GM19438 (cell line): ENCODE data around the gene DNAJB11.
A peak's percentile ranks its signal among the peaks of the same experiment; 100 is the strongest.
"Not testable (repeated sequence)": the region's sequence is repeated elsewhere in the genome, so short reads cannot be mapped to it uniquely, and the experiment has no call there.

ENCODE experiments used
- ATAC-seq: cut with Tn5 transposase; IDR thresholded peaks from one replicate; pipeline ENCODE4 v1.9.1; 2021; ENCODE audit warnings: low read depth; ENCODE audit not compliant: unreplicated experiment

Gene DNAJB11

DNA sequence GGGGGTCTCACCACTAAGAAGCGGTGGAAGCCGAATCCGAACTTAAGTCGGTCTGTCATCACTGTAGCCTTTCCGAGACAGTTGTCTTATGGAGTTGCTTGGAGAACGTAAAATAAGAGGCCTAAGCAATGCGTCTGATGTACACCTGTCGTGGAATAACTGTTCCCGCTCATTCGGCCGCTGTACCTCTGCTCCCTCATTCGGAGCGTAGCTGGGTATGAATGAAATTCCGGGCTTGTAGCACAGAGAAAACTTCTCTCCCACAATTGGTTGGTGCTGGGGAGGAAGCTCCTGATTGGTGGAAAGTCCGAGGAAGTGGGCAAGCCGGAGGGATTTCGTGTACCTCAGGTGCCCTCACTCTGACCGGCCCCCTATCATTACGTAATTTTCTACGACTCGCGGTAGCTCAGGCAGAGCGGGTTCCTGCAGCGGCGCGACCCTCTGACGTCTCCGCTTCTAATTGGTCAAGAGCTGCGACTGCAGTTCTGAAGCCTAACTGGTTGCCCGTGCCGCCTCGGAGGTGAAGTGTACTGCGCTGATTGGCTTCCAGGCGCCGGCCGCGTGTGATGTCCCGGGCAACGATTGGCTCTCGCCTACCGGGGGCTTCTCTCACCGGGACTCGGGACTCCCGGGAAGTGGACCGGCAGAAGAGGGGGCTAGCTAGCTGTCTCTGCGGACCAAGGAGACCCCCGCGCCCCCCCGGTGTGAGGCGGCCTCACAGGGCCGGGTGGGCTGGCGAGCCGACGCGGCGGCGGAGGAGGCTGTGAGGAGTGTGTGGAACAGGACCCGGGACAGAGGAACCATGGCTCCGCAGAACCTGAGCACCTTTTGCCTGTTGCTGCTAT, at the start of gene DNAJB11:
TSS of gene DNAJB11 (plus strand) at position 625 of the 845 bp plus-strand sequence. CDS start at position 803, 178 bp downstream.
- ATAC-seq = peak; percentile 84

DNA sequence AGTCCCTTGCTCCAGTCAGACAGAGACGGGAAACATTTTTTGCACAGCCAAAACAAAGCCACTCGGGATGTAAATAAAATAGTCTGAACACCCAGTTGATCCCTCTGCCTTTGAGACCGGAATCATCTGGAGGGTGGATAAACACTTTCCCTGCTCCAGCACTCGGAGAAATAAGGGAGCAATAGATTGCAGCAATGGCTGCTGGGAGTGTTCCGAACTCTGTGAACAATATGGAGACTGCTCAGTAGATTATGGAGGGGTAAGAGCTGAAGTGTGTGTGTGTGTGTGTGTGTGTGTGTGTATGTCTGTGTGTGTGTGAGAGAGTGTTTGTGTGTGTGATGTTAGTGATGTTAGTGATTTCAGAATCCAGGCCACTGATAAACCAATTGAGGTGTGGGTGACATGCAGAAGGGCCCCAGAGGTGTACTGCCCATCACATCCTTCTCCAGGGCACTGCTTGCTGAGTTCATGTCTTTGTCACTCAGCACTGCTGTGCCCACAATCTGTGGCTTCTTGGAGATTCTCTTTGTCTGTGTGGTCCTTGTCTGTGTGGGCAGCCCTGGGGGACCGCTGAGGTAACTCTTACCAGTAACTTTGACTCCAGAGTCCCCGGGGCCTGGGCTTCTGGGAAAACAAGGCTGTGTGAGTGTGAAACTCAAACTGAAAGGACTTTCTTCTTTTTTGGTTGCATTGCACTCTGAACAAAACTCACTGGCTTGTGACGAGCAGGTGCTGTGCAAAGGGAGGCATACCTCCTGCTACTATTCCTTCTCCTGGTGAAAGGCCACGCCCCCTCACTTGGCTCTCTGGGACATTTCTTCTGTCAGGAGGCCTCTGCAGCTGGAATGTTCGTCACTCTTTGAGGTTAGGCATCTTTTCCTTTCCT, 49.3 kb upstream of the DNAJB11 start:
- ATAC-seq = peak; percentile 79

DNA sequence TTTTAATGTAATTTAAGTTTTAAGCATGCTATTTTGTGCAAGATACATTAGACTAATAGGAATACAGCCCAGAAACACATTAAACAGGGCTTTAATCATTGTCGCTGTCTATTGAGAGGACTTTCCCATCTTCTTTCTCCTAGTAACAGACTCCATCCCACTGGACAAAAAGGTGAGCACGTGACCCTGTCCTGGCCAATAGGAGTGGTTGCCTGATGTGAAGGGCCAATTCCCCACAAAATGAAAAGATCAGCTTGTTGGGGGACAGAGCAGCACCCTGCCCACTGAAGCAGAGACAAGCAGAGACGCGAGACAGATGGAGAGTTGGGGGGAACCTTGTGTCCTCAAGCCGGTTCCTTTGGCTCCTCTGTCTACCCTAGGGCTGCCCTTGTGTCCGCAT, 47.5 kb upstream of the DNAJB11 start:
- ATAC-seq = no peak

DNA sequence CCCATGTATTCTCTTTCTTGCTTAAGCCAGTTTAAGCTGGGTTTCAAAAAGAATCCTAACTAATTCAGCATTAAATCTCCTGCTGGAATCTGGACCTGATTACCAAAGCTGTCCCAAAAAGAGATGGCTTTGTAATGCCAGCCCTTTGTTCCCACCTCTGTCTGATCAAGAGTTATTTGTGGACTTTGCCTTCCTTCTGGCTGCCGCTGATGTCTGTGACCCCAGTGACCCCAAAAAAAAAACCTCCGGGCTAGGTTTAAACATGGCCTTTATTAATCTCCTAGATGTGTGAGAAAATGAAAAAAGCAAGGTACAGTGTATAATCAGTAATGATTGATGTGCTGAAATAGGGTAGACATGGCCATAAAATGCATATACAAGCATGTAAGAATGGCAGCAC, 47.1 kb upstream of the DNAJB11 start:
- no peak for ATAC-seq

DNA sequence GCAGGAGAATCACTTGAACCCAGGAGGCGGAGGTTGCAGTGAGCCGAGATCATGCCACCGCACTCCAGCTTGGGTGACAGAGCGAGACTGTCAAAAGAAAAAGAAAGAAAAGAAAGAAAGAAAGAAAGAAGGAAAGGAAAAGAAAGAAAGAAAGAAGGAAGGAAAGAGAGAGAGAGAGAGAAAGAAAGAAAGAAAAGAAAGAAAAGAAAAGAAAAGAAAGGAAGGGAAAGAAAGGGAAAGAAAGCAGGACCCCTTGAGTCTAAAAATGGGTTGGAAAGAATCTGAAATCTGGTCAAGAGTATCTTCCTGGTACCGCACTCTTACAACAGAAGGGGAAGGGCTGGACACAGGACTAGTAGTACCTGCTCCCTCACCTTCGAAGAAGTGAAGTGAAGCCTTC, 45.9 kb upstream of the DNAJB11 start:
- no peak for ATAC-seq

DNA sequence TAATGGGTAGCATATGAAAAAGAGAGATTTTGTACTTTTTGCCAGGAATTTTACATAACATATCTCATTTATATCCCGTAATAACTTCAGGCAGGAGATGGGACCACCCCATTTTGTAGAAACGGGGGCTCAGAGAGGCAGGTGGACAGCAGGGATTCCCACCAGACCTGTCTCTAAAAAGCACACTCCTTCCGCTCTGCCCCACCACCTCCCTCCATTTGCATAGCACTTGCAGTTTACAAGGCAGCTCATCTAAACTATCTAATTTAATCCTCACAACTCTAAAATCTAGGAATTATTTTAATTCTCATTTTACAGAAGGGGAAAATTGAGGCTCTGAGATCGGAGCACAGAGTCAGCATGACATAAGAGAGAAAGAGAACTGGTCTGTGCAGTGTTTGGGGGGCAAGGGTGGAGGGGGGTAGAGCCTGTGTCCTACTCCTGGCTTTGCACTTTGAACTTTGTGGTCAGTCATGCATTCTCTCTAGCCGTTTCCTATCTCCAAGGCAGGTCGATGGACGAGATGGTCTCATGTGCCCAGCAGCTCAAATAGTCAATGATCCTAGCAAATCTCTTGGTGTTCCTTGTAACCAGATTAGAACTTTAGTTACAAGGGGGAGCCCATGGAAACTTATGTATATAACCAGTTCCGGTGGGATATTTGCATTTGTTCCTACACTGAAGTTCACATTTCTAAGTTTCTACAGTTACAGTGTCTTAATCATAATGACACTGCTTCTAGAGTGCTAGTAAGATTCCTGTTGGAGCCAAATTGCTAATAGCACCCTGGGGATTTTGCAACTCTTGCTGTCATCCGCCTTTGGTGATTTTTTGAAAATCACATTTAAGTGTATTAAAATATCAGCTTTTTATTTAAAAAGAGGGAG, 44.9 kb upstream of the DNAJB11 start:
- no peak for ATAC-seq

DNA sequence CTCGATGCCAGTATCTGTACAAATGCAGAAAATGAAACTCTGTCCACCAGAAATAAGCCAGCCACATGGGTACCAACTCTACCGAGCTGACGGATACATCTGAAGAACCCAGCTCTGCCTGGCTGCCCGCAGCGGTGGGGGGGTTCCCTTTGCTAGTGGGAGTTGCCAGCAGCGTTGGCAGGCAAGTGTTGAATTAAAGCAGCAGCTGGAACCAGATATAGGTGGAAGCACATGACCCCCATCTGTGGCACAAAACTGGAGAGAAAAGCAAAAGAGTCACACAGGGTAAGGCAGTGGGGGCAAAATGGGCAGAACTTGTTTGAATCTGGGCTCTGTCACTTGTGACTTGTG, 44.3 kb upstream of the DNAJB11 start:
- no peak for ATAC-seq

DNA sequence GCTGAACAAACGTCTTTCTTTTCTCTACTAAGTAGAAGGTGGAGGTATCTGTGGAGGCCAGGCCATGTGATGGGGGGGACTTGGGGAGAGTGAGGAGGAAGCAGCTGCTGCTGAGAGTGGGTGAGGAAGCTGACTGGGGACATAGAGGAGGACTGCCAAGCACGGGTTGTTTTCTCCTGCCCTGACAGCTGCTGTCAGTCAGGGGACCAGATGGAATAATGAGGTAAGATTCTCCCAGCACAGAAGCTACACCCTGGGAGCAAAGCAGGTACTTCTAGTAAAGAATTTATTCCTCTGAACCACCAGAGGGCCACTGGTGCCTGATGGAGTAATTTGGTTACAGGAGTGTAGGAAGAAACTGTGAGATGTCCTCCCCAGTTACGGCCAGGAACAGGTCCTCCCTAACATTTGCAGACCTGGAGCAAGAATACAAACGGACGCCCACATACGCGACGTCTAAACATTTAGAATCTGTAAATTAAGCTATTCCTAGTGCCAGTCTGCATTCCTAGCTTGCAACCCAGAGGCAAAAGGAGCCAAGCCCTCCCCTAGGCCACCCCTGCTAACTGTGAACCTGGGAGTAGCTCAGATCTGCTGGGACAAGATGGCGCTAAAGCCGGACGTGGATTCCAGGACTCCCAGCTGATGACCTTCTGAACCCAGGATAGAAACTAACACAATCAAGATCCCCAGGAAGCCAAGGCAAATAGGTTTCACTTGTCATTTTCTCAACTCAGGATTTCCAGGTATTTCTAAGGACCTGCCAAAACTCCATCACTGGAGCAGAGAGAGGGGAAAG, 41.1 kb upstream of the DNAJB11 start:
- ATAC-seq = no peak

DNA sequence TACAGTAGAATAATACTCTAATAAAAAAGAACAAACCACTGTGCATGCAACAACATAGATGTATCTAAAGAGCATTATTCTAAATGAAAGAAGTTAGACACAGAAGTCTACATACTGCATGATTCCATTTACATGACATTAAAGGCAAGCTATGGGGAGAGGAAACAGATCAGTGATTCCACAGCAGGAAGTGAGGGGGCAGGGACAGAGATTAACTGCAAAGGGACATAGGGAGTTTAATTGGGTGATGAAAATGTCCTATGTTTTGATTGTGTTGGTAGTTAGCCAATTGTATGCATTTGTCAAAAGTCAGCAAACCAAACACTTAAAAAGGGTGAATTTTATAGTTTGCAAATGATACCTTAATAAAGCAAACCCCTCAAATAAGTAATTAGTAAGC, 40.1 kb upstream of the DNAJB11 start:
- no peak for ATAC-seq

DNA sequence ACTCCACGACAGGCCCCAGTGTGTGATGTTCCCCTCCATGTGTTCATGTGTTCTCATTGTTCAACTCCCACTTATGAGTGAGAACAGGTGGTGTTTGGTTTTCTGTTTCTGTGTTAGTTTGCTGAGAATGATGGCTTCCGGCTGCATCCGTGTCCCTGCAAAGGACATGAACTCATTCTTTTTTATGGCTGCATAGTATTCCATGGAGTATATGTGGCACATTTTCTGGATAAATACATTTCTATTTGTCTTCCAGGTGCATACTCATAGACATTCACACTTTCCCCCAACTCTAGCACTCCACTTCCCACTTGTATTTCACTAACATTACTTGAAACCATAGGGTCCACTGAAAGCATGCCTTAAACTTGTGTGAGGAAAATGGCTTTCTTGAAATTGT, 38.8 kb upstream of the DNAJB11 start:
- ATAC-seq = not testable (repeated sequence)

DNA sequence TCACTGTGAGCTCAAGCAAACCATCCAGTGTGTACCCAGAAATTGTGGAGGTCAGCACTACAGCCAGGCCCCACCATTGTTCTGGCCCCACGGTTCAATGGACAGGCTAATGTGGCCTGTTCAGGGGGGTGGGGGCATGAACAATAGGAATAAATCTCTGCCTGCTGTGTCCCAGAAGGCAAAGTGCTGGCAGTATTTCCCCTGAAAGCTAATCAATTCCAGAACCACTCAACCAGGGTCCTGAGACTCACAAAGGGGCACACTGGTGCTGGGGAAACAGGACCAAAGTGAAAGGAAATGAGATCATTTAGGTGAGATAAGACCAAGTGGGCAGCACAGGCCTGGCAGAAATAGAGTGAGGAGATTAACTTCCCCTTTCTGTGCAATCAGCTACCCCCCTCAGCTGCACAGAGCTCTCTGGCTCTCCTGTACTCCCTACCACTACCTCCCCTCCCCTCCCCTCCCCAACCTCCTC, 37.9 kb upstream of the DNAJB11 start:
- ATAC-seq = peak; percentile 68

DNA sequence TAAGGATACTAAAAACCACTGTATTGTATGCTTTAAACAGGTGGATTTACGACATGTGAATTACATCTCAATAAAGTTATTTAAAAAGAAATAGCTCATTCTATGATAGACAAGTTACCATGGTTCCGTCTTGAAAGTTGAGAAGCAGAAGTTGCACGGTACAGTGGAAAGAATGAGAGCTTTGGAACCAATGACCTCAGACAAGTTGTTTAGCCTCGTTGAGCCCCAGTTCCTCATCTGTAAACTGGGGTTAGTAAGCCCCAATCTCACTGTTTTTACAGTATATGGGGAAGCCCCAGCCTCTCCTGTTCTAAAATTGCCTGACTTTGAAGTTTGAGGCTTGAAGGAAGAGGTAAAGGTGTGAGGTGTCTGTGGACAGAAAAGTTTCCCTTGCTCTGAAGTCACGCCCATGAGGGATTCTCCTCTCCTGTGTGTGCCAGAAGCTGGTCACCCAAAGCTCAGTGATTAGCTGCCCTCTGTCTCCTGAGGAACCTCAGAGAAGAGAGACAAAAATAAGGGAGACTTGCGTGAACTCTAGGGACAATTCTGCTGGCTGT, 36.3 kb upstream of the DNAJB11 start:
- ATAC-seq = peak; percentile 88

DNA sequence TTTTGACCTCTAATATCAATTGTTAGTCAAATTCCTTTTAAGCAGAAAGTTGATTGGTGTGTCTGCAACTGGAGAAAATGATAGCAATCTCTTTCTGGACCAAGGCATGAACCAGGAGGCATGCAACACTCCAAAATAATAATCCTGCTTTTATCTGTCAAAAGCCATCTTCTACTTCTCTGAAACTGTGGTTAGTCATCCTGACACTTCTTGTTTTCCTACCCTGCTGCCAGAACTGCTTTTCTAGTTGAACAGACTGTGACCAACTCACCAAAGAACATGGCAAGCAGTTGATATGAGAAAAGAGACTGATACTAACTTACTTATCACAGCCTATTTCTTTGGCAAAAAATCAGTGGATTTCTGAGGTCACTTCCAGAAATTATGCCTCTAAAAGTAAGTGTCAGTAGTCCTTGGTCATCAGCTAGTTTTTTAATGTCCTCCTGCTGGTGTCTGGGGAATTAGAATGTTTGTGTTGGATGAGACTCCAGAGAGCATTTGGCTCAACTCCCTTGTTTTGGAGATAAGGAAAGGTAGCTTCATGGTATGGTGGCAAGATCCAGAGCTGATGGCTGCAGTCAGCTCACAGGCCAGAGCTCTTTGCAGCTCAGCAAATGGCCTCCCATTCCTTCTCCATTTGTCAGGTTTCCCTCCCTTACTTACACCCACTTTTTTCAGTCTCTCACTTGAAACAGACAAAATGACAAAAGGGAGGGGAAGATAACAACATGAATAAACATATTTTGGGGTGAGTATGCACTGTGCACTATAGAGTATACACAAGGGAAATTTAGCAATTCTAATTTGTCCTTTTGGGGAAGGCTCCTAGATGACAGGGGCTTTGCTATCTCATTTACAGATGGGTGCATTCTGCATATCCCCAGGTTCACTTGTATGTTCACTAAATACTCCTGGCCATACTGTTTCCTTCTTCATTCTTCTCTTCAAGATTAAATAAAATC, 33.4 kb upstream of the DNAJB11 start:
- no peak for ATAC-seq

DNA sequence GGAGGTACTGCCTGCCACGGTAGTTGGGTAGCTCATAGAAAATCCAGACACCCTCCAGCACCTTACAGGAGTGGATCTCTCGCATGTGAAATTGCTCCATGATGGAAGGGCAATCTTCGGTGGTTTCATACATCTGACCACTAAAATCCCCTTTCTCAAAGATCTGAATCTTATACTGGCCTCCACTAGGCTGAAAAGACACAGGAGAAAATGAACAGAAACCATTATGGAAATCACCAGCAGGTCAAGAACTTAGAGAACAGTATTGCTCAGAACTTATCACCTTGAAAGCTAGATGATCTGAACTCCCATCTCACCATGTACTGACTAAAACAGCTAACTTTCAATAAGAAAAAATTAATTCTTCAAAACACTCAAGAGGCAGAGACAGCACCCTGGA, 31.7 kb upstream of the DNAJB11 start:
- no peak for ATAC-seq

DNA sequence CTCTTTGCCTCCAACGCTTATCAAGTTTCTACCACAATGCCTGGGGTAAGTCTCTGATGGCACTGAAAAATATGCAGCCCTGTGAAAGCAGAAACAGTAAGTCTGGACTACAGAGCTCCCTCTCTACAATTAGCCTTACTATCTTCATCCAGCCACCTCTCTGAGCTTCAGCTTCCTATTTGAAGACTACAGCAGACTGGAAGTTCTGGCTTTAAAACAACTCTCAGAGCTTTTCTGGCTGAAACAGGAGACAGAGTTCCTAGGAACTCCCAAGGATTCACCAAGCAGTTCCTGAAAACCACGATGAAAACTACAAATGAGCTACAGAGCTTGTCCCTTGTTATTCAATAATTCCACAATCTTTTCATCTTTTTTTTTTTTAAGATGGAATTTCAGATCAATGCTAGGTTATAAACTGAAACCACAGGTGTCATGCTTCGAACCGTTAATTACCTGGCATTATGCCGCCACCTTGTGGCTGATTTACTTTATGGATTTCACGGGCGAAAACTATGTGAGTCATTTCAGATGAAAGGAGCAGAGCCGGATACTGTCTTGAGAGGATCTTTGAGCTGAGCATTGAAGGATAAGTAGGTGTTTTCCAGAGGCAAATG, 30.2 kb upstream of the DNAJB11 start:
- ATAC-seq = peak; percentile 76

DNA sequence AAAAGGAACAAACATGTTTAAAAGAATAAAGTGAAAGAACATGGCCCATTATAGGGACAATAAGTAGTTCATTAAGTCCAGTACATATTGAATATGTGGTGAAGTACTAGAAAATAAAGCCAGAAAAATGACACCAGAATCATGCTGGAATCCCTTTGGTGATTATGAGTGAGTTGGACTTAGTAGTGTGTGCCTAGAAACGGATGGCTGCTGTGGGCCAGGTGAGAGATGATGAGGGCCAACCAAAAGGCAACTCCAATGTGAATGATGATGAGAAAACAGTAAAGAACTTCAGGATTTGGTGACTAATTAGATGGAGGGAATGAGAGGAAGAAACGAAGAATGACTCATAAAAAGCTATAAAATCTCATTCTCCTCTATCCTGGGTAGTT, 29.7 kb upstream of the DNAJB11 start:
- ATAC-seq = no peak

DNA sequence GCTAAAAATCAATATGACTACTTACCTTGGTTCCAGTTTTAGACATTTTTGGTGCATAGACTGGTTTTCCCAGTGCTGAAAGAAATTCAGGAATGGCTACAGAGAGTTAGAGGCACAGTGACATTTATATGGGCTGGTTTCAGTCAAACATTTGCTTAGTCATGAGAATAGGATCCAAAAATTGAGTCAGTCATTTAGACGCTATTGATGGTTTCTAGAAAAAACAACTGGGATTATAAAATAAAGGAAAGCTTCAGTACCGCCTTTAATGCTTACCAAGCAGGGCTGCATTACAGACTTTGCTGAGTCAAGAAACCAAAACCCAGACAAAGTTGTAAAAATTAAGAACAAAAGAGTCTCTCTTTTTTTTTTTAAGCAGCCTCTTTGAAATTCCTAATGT, 26.2 kb upstream of the DNAJB11 start, which contains the start of gene CRYGS:
TSS of gene CRYGS (minus strand) at position 100 of the 400 bp plus-strand sequence. CDS start at position 46, 54 bp downstream.
- ATAC-seq = no peak

DNA sequence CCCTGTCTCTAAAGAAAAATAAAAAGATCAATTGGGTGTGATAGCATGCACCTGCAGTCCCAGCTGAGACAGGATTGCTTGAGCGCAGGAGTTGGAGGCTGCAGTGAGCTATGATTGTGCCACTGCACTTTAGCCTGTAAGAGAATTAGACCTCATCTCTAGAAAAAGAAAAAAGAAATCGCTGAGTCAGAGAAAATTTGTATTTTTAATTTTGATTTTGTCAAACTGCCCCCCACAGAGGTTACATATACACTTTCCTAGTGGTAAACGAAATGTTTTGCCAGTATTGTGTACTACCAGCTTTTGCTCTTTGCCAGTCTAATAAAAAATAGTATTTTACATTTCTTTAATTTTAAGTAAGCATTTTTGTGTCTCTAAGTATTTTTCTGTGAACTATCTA, 21.0 kb upstream of the DNAJB11 start:
- ATAC-seq = no peak
